Measurements from ENCODE around the gene TAS2R1.

DNA sequence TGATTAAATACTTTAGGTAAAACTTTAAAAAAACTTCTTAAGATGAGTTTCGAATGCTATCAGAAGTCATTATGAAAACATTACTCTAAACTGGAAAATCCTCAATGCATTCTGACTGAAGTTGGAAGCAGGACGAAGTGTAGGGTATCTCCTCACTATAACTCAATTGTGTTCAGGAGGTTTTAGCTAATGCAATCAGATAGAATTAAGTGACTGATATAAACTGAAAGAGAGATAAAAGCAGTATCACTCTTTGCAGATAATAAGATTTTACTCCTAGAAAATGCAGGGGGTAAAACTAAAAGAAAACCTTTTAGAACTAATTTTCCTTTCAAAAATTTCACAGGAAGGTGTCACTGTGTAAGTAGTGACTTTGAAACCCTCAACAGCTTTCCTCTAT, 22.1 kb downstream of the TAS2R1 start:
- TF ChIP-seq, protein P1, sequence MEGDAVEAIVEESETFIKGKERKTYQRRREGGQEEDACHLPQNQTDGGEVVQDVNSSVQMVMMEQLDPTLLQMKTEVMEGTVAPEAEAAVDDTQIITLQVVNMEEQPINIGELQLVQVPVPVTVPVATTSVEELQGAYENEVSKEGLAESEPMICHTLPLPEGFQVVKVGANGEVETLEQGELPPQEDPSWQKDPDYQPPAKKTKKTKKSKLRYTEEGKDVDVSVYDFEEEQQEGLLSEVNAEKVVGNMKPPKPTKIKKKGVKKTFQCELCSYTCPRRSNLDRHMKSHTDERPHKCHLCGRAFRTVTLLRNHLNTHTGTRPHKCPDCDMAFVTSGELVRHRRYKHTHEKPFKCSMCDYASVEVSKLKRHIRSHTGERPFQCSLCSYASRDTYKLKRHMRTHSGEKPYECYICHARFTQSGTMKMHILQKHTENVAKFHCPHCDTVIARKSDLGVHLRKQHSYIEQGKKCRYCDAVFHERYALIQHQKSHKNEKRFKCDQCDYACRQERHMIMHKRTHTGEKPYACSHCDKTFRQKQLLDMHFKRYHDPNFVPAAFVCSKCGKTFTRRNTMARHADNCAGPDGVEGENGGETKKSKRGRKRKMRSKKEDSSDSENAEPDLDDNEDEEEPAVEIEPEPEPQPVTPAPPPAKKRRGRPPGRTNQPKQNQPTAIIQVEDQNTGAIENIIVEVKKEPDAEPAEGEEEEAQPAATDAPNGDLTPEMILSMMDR (optimal IDR thresholded peaks at IDR 0.05 in 1 of 3, IDR thresholded peaks at IDR 0.05 in 1 of 3, conservative IDR thresholded peaks at IDR 0.05 in 1 of 3; ENCODE audit: extremely low read depth in 1 of 3, insufficient read depth in 2 of 3, low read length in 3 of 3) = no peak
- no peak for TF ChIP-seq EZH2 (IDR thresholded peaks at IDR 0.05; ENCODE audit: low read length)
